SK-N-SH (cell line): ENCODE measurements around the gene MRPS18A. TPM values are rescaled to one million over a fixed set of nuclear protein-coding genes. Genes with fewer than 3 reads are reported as not detected.

Source experiments
- CTCF ChIA-PET: fragments of 300-600, 350-600 bp; formaldehyde crosslinking; extraction: SDS; loops from one replicate; lab custom pipeline; 2021; lab: Yijun Ruan, JAX
- POLR2A ChIA-PET: fragments of 350-600 bp; sonication (Branson Sonifier 250); formaldehyde crosslinking; extraction: SDS; loops from one replicate; lab custom pipeline; 2020; ENCODE audit warnings: antibody characterized with exemption, inconsistent platforms; lab: Yijun Ruan, JAX
- DNase-seq: peaks from one replicate; pipeline ENCODE4 v3.0.0; 2012
- H2AFZ ChIP-seq: fragments of 200-600 bp; sonication (generic); 2 replicates; pipeline ENCODE4 v1.8.1; 2016; ENCODE audit warnings: antibody characterized with exemption, mild to moderate bottlenecking, low read depth
- H3F3A ChIP-seq: fragments of 200-600 bp; sonication (generic); replicated peaks from 2 replicates; pipeline ENCODE3; 2016; ENCODE audit warnings: antibody characterized with exemption, mild to moderate bottlenecking; ENCODE audit not compliant: insufficient read depth
- H3K27ac ChIP-seq, 2 experiments: fragments of 200-500 bp in 1 of 2; fragments of 200-600 bp in 1 of 2; sonication (Bioruptor generic) in 1 of 2; sonication (generic), shearing (Covaris generic) in 1 of 2; 2 replicates each; pipeline versions ENCODE4 v1.5.1 to v1.6.1; 2014 to 2016; ENCODE audit warnings: low read depth in 2 of 2, inconsistent platforms in 1 of 2, low read length in 1 of 2, mild to moderate bottlenecking in 1 of 2, mixed read lengths in 1 of 2
- H3K27me3 ChIP-seq: fragments of 200-600 bp; sonication (generic), shearing (Covaris generic); 2 replicates; pipeline ENCODE4 v1.6.1; 2016; ENCODE audit warnings: mixed run types; ENCODE audit not compliant: insufficient read depth
- H3K36me3 ChIP-seq, 2 experiments: fragments of 200-500 bp in 1 of 2; fragments of 200-600 bp in 1 of 2; sonication (Bioruptor generic) in 1 of 2; sonication (generic) in 1 of 2; replicated peaks in 1 of 2; 2 replicates each; pipeline versions ENCODE3 to v1.5.1; 2014 to 2016; ENCODE audit warnings: low read length in 1 of 2, mild to moderate bottlenecking in 1 of 2; ENCODE audit not compliant: insufficient read depth in 2 of 2, control insufficient read depth in 1 of 2
- H3K4me1 ChIP-seq, 2 experiments: fragments of 200-500 bp in 1 of 2; fragments of 200-600 bp in 1 of 2; sonication (Bioruptor generic) in 1 of 2; sonication (generic), shearing (Covaris generic) in 1 of 2; 2 replicates each; pipeline versions ENCODE4 v1.5.1 to v1.6.1; 2014 to 2016; ENCODE audit warnings: low read depth in 1 of 2, low read length in 1 of 2, mixed run types in 1 of 2; ENCODE audit not compliant: insufficient read depth in 2 of 2, control insufficient read depth in 1 of 2
- H3K4me2 ChIP-seq: fragments of 200-600 bp; sonication (generic), shearing (Covaris generic); 2 replicates; pipeline ENCODE4 v1.6.1; 2017; ENCODE audit warnings: mixed run types
- H3K4me3 ChIP-seq, 2 experiments: fragments of 200-500 bp in 1 of 2; fragments of 200-600 bp in 1 of 2; sonication (Bioruptor generic) in 1 of 2; sonication (generic), shearing (Covaris generic) in 1 of 2; 2 replicates each; pipeline versions ENCODE4 v1.5.1 to v1.8.1; 2014 to 2016; ENCODE audit warnings: low read depth in 2 of 2, inconsistent platforms in 1 of 2, low read length in 1 of 2, mild to moderate bottlenecking in 1 of 2, mixed read lengths in 1 of 2, moderate library complexity in 1 of 2
- H3K79me2 ChIP-seq: fragments of 200-600 bp; sonication (generic); 2 replicates; pipeline ENCODE4 v1.8.1; 2017; ENCODE audit warnings: mild to moderate bottlenecking; ENCODE audit not compliant: insufficient read depth
- H3K9ac ChIP-seq: fragments of 200-600 bp; sonication (generic); 2 replicates; pipeline ENCODE4 v1.6.1; 2017; ENCODE audit warnings: mixed run types
- H3K9me2 ChIP-seq: fragments of 200-600 bp; sonication (generic); 2 replicates; pipeline ENCODE4 v1.6.1; 2017; ENCODE audit warnings: mixed run types
- H3K9me3 ChIP-seq: fragments of 200-600 bp; sonication (generic); 2 replicates; pipeline ENCODE4 v1.6.1; 2017; ENCODE audit warnings: mixed run types, mild to moderate bottlenecking, moderate library complexity
- H4K20me1 ChIP-seq: fragments of 200-600 bp; sonication (generic); 2 replicates; pipeline ENCODE4 v1.6.1; 2017; ENCODE audit warnings: mild to moderate bottlenecking, mixed run types; ENCODE audit not compliant: insufficient read depth
- EP300 ChIP-seq, 2 experiments: IDR thresholded peaks; 2 replicates each; pipeline versions ENCODE4 v1.4.0 to v1.6.1; 2012; ENCODE audit warnings: borderline replicate concordance in 1 of 2, low read depth in 1 of 2, low read length in 1 of 2
- FOSL2 ChIP-seq: IDR thresholded peaks from 2 replicates; pipeline ENCODE4 v1.4.0; 2012; ENCODE audit warnings: low read depth, mild to moderate bottlenecking, moderate library complexity, borderline replicate concordance
- FOXM1 ChIP-seq: IDR thresholded peaks from 2 replicates; pipeline ENCODE4 v1.4.0; 2012; ENCODE audit warnings: low read depth, mild to moderate bottlenecking
- GATA2 ChIP-seq: sonication (generic); formaldehyde crosslinking; IDR thresholded peaks from 2 replicates; pipeline ENCODE4 v1.5.0; 2020; ENCODE audit warnings: mild to moderate bottlenecking, missing genetic modification reagents
- NFIC ChIP-seq: IDR thresholded peaks from 2 replicates; pipeline ENCODE4 v1.4.0; 2012; ENCODE audit warnings: borderline replicate concordance
- RFX5 ChIP-seq: IDR thresholded peaks from 2 replicates; pipeline ENCODE4 v1.6.1; 2012; ENCODE audit warnings: mild to moderate bottlenecking, improper control_type of control experiment, low read length
- SMC3 ChIP-seq: IDR thresholded peaks from 2 replicates; pipeline ENCODE4 v1.6.1; 2012; ENCODE audit warnings: low read depth, low read length, improper control_type of control experiment
- WGBS: methylation state at CpG from one replicate; pipeline ENCODE4 v1.1.6; 2017; ENCODE audit warnings: low lambda C conversion rate; 5-methylcytosine and 5-hydroxymethylcytosine counted together
- polyA plus RNA-seq, 3 experiments: library from polyadenylated mRNA; depleted of rRNA; stranded (reverse); fragments of >200 nt; gene quantifications; 2 replicates each; pipeline ENCODE4 v1.2.3, GENCODE V29; 2012
- TF ChIP-seq, protein P1 (sequence below): fragments of 150-350 bp; IDR thresholded peaks from 2 replicates; pipeline ENCODE4 v1.6.1; 2017; ENCODE audit warnings: antibody characterized with exemption, low read length, low read depth, borderline replicate concordance
- TF ChIP-seq, protein P2 (sequence below): IDR thresholded peaks from 2 replicates; pipeline ENCODE4 v1.4.0; 2012; ENCODE audit warnings: low read depth, borderline replicate concordance
- TF ChIP-seq, protein P3 (sequence below): IDR thresholded peaks from 2 replicates; pipeline ENCODE4 v1.4.0; 2012; ENCODE audit warnings: low read depth, borderline replicate concordance
- TF ChIP-seq, protein P4 (sequence below): IDR thresholded peaks from 2 replicates; pipeline ENCODE4 v1.4.0; 2012; ENCODE audit warnings: low read depth
- TF ChIP-seq, protein P5 (sequence below): IDR thresholded peaks from 2 replicates; pipeline ENCODE4; 2012

Gene MRPS18A
- polyA plus RNA-seq, 1 of the 3 experiments (the other 2 are of a cell fraction): 57.0 TPM

GRCh38 chr6:43680308-43681200 is 7.0 kb downstream of the MRPS18A start (continued):
- TF ChIP-seq, protein P1, sequence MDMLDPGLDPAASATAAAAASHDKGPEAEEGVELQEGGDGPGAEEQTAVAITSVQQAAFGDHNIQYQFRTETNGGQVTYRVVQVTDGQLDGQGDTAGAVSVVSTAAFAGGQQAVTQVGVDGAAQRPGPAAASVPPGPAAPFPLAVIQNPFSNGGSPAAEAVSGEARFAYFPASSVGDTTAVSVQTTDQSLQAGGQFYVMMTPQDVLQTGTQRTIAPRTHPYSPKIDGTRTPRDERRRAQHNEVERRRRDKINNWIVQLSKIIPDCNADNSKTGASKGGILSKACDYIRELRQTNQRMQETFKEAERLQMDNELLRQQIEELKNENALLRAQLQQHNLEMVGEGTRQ: no peak
- TF ChIP-seq, protein P2, sequence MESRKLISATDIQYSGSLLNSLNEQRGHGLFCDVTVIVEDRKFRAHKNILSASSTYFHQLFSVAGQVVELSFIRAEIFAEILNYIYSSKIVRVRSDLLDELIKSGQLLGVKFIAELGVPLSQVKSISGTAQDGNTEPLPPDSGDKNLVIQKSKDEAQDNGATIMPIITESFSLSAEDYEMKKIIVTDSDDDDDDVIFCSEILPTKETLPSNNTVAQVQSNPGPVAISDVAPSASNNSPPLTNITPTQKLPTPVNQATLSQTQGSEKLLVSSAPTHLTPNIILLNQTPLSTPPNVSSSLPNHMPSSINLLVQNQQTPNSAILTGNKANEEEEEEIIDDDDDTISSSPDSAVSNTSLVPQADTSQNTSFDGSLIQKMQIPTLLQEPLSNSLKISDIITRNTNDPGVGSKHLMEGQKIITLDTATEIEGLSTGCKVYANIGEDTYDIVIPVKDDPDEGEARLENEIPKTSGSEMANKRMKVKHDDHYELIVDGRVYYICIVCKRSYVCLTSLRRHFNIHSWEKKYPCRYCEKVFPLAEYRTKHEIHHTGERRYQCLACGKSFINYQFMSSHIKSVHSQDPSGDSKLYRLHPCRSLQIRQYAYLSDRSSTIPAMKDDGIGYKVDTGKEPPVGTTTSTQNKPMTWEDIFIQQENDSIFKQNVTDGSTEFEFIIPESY: no peak
- TF ChIP-seq EP300 (IDR thresholded peaks at IDR 0.05; ENCODE audit: borderline replicate concordance in 1 of 2, low read depth in 1 of 2, low read length in 1 of 2) (no peak), RFX5 (no peak), GATA2 (CRISPR knock-in tag) (no peak), NFIC (no peak), FOSL2 (no peak)

DNA sequence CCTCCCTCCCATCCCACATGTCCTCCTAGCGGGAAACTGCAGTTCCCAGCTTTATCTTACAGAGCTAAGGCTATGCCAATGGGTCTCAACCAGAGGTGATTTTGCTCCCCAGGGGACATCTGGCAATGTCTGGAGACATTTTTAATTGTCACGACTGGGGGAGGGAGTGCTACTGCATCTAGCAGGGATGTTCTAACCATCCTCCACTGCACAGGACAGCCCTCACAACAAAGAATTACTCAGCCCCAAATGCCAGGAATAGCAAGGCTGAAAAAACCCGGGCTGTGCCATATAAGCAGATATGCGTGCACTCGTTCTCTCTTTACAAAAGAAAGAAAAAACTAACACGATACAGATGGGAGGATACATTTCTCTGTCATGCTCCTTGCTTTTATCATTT is 8.5 kb downstream of the MRPS18A start:
- Histone ChIP-seq H3K27ac (no peak overlapping the region), H3K9me3 (no peaks in the 10 kb centered on the region), H3K4me3 (no peak overlapping the region), H3K4me1 (peaks cover 0 to 5% of the 10 kb centered on the region in 2 experiments; a peak in 1 of 4 replicates), H3K36me3 (peaks cover 25 to 76% of the 10 kb centered on the region in 2 experiments), H3K27me3 (no peaks in the 10 kb centered on the region), H3K9me2 (no peaks in the 10 kb centered on the region), H3F3A (no peaks in the 10 kb centered on the region), H3K9ac (no peak overlapping the region), H2AFZ (no peak overlapping the region), H3K79me2 (peaks cover 36% of the 10 kb centered on the region), H3K4me2 (no peak overlapping the region), H4K20me1 (peaks cover 33% of the 10 kb centered on the region)
- CTCF ChIA-PET: interaction anchor here (2.2 to 4.9 kb wide), 2 partner anchors 10 to 13 kb away, joined by 9 to 41 read pairs; no protein-coding TSS in a partner anchor
- no peak for TF ChIP-seq SMC3
- POLR2A ChIA-PET: no interaction called here
- WGBS: 94% methylated on average over 6 of the region's 6 CpGs
- no peak for DNase-seq

- H3K79me2 ChIP-seq: peaks cover 29% of the 10 kb centered on the region
- WGBS: 94% methylated on average over 7 of the region's 7 CpGs
- no peak overlapping the region for H3K27ac ChIP-seq
- H3F3A ChIP-seq: no peaks in the 10 kb centered on the region
- no peak for DNase-seq
- H3K4me1 ChIP-seq: peaks cover 0 to 5% of the 10 kb centered on the region in 2 experiments; a peak in 1 of 4 replicates
- H3K36me3 ChIP-seq: peaks cover 25 to 80% of the 10 kb centered on the region in 2 experiments
- no peaks in the 10 kb centered on the region for H3K9me3 ChIP-seq
- no peak overlapping the region for H3K9ac ChIP-seq
- CTCF ChIA-PET: interaction anchor here (2.2 to 4.9 kb wide), 2 partner anchors 9 to 12 kb away, joined by 9 to 41 read pairs; no protein-coding TSS in a partner anchor
- H3K4me3 ChIP-seq: no peak overlapping the region
- H4K20me1 ChIP-seq: peaks cover 27% of the 10 kb centered on the region
- H2AFZ ChIP-seq: no peak overlapping the region
- no peaks in the 10 kb centered on the region for H3K27me3 ChIP-seq
- POLR2A ChIA-PET: no interaction called here
- H3K9me2 ChIP-seq: no peaks in the 10 kb centered on the region
- TF ChIP-seq, protein P3, sequence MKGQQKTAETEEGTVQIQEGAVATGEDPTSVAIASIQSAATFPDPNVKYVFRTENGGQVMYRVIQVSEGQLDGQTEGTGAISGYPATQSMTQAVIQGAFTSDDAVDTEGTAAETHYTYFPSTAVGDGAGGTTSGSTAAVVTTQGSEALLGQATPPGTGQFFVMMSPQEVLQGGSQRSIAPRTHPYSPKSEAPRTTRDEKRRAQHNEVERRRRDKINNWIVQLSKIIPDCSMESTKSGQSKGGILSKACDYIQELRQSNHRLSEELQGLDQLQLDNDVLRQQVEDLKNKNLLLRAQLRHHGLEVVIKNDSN: no peak
- TF ChIP-seq, protein P4, sequence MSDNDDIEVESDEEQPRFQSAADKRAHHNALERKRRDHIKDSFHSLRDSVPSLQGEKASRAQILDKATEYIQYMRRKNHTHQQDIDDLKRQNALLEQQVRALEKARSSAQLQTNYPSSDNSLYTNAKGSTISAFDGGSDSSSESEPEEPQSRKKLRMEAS: no peak
- TF ChIP-seq, protein P5, sequence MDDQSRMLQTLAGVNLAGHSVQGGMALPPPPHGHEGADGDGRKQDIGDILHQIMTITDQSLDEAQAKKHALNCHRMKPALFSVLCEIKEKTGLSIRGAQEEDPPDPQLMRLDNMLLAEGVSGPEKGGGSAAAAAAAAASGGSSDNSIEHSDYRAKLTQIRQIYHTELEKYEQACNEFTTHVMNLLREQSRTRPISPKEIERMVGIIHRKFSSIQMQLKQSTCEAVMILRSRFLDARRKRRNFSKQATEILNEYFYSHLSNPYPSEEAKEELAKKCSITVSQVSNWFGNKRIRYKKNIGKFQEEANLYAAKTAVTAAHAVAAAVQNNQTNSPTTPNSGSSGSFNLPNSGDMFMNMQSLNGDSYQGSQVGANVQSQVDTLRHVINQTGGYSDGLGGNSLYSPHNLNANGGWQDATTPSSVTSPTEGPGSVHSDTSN: no peak
- TF ChIP-seq FOXM1: no peak
- H3K4me2 ChIP-seq: no peak overlapping the region
Measured at GRCh38 chr6:43678341-43678740, 9.2 kb downstream of the MRPS18A start.
